Thyroid gland (tissue), 4 donors: Measurements from ENCODE around the gene C1QL1.

ENCODE experiments used
- POLR2A ChIP-seq, 2 donors: fragments of 450-650 bp; IDR thresholded peaks; one replicate each; pipeline ENCODE4 v1.6.1; 2017; ENCODE audit warnings: antibody characterized with exemption in 2 of 2, mild to moderate bottlenecking in 2 of 2, moderate library complexity in 1 of 2
- TF ChIP-seq, protein P1 (sequence below), 6 experiments: fragments of 200-600 bp in 3 of 6; fragments of 450-650 bp in 3 of 6; sonication (generic) in 3 of 6; IDR thresholded peaks; one replicate each; pipeline ENCODE4 v1.5.1; 2016 to 2019; ENCODE audit warnings: antibody characterized with exemption in 6 of 6, mild to moderate bottlenecking in 2 of 6, inconsistent platforms in 1 of 6, moderate library complexity in 1 of 6

DNA sequence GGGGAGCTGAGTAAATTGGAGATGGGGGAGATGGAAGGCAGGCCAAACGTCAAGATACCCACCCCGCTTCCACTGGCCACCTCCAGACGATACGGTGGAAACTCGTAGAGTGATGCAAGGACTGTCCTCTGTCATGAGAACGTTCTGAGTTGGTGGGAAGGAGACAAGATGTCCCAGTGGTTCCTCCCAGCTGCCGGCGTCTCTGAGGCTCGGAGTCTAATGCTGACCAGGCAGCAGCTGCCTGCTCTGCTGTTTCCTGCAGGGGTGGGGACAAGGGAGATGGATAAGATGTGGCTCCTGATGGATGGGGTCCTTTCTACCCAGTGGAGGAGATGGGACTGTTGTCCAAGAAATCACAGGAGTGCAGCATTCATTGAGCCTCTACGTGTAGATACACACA, 28.2 kb upstream of the C1QL1 start:
- TF ChIP-seq POLR2A (IDR thresholded peaks at IDR 0.05), result no peak
- TF ChIP-seq, protein P1, sequence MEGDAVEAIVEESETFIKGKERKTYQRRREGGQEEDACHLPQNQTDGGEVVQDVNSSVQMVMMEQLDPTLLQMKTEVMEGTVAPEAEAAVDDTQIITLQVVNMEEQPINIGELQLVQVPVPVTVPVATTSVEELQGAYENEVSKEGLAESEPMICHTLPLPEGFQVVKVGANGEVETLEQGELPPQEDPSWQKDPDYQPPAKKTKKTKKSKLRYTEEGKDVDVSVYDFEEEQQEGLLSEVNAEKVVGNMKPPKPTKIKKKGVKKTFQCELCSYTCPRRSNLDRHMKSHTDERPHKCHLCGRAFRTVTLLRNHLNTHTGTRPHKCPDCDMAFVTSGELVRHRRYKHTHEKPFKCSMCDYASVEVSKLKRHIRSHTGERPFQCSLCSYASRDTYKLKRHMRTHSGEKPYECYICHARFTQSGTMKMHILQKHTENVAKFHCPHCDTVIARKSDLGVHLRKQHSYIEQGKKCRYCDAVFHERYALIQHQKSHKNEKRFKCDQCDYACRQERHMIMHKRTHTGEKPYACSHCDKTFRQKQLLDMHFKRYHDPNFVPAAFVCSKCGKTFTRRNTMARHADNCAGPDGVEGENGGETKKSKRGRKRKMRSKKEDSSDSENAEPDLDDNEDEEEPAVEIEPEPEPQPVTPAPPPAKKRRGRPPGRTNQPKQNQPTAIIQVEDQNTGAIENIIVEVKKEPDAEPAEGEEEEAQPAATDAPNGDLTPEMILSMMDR (IDR thresholded peaks at IDR 0.05), result no peak
